Skin epidermis (tissue), 12 donors: ENCODE results near the gene GRAP.

Source experiments
- H3K27ac ChIP-seq, 21 experiments: fragments of 200-600 bp; sonication (generic) in 11 of 21; one replicate each; pipeline ENCODE4 v1.5.0; 2020; ENCODE audit warnings: mild to moderate bottlenecking in 3 of 21, inconsistent platforms in 2 of 21, moderate library complexity in 2 of 21
- H3K4me3 ChIP-seq, 7 experiments: fragments of 200-600 bp; sonication (generic) in 2 of 7; one replicate each; pipeline ENCODE4 v1.5.0; 2020; ENCODE audit warnings: inconsistent platforms in 2 of 7, mild to moderate bottlenecking in 2 of 7, moderate library complexity in 1 of 7

The GRAP gene

GRCh38 chr17:19005789-19006430 is 40.8 kb downstream of the GRAP start:
- H3K4me3 ChIP-seq, result no peak overlapping the region

DNA sequence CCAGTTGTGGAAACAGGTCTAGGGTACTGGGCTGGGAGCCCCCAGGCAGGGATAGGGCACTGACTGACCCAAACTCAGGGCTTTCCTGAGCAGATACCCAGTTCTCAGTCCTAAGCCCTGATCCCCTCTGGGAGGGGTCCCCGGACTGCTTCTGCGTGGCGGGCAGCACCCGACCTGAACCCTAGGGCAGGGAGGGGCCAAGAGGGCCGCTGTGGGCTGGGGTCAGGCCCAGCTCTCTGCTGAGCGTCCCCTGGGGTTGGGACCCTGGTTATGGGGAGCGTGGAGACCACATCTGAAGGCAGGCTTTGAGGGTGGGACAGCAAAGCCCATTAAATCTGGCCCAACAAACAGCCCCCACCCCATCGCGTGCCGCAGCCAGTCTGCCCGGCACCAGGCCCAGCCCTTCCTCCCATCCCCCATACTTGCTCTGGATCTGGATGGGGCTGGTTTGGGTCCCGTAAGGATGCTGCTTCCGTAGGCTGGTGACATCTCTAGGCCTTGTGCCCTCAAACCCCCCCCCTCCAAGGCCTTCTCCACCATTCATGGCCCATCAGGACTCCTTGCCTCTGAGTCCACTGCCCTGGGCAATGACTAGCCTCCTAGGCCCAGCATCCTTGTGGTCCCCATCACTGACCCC is 41.5 kb downstream of the GRAP start:
- peak overlapping the region in 6 of 7 experiments; percentile 35 to 66 (median 53) for H3K4me3 ChIP-seq
- peak overlapping the region in 20 of 21 experiments; percentile 42 to 93 (median 84) for H3K27ac ChIP-seq

More at GRCh38 chr17:19005789-19006430, 40.8 kb downstream of the GRAP start:
- H3K27ac ChIP-seq, result peak overlapping the region in 4 of 21 experiments; percentile 84 to 92 (median 86)

GRCh38 chr17:19004421-19005136 is 42.2 kb downstream of the GRAP start, which contains the start of gene FAM83G:
FAM83G (minus strand) TSS chr17:19004764; CDS start chr17:19004041, 723 bp downstream.
- Histone ChIP-seq H3K4me3 (peak within 1 kb of the TSS; percentile 35 to 66 (median 54)), H3K27ac (peak within 1 kb of the TSS; percentile 43 to 93 (median 85))

DNA sequence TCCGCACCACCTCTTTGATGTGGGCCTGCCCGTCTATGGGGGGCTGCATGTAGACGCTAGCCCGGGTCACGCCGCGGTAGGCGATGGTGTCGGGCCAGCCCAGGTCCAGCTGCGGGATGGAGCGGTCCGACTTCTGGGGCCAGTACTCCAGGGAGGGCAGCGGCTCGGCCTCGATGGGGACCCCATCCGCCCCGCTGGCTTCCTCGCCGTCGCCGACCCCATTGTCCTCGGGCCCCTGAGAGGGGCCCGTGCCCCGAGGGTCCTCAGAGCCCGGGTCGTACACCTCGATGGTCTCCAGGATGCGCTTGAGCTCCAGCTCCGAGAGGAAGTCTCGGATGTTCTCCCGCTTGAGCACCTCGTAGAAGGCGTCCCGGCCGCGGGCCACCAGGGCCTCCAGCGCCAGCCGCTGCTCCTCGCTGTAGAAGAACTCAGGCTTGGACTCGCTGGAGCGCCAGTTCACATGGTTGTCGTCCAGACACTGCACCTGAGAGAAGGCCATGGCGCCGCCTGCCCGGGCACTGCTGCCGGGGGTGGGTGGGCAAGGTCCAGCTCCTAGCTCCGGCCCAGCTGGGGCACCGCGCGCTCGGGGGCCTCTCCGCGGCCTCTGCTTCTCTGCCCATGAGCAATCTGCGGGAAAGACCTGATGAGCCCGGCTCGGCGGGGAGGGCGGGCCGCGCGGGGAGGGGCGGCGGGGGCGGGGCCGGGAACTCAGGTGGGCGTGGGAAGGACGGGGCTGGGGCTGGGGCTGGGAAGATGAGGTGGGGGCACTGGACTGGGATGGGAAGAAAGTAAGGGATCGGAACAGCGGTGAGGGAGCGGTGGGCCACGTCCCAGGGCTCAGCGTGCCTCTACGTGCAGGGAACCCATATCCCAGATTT is 43.0 kb downstream of the GRAP start:
- Histone ChIP-seq H3K27ac (peak overlapping the region; percentile 43 to 93 (median 84)), H3K4me3 (peak overlapping the region; percentile 35 to 66 (median 54))

DNA sequence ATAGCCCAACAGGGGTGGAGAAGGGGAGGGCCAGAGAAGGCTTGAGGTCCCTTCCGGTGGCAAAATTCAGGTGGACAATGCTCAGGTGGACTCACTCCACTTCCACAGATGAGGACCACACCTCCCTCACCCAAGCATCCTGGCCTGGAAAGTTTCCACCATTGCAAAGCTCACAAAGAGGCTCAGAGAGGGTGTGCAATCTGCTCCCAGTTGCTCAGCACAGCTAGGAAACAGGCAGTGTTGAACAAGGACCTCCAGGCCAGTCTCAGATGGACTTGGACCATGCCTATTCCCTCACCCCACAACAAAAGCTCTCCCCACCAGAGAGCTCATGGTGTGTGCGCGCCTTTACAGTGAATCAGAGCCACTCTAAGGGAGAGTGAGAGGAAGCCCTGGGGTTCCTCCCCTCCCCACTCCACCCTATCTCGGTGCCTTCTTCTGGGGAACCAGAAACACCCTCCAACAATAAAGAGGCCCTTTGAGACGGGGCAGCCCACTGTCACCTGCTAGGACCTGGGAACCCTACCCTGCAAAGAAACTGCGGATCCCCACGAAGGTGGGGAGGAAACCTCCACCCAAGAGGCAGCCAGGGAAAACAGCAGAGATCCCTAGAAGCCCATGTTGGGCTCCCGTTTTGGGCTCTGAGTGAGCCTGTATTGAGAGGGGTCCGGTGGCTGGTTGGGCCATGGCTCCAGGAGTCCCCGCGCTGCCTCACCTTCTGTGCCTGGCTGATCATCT is 43.8 kb downstream of the GRAP start:
- peak overlapping the region in 20 of 21 experiments; percentile 64 to 93 (median 84) for H3K27ac ChIP-seq
- peak overlapping the region; percentile 35 to 66 (median 54) for H3K4me3 ChIP-seq

DNA sequence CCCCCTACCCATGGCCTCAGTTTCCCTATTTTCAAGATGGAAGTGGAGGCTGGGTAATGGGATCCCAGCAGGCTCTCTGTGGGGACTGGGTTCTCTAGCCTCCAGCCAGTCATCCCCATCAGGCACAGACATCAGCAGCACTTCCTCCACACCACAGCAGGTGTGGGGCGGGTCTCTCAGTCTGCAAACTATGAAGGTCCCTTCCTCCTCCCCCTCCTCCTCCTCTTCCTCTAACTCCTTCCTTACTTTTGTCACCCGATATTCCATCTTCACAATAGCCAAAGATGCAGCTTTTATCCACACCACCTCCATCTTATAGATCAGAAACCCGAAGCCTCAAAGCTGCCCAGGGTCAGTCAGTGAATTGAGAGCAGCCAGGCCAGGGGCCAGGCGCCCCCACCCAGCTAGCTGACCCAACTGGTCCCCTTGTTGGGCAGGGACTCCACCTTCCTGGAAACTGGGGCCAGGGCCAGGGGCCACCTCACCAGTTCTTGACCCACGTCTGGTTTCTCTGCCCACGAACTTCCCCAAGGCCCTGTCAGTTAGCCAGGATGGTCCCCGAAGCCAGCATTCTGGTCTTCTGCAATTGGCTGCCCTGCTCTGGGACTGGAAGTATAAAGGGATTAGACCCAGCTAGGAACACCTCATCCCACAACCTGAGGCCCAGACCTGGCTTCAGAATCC is 44.7 kb downstream of the GRAP start:
- H3K4me3 ChIP-seq, result peak overlapping the region; percentile 35 to 66 (median 54)
- H3K27ac ChIP-seq, result peak overlapping the region in 19 of 21 experiments; percentile 50 to 93 (median 85)

DNA sequence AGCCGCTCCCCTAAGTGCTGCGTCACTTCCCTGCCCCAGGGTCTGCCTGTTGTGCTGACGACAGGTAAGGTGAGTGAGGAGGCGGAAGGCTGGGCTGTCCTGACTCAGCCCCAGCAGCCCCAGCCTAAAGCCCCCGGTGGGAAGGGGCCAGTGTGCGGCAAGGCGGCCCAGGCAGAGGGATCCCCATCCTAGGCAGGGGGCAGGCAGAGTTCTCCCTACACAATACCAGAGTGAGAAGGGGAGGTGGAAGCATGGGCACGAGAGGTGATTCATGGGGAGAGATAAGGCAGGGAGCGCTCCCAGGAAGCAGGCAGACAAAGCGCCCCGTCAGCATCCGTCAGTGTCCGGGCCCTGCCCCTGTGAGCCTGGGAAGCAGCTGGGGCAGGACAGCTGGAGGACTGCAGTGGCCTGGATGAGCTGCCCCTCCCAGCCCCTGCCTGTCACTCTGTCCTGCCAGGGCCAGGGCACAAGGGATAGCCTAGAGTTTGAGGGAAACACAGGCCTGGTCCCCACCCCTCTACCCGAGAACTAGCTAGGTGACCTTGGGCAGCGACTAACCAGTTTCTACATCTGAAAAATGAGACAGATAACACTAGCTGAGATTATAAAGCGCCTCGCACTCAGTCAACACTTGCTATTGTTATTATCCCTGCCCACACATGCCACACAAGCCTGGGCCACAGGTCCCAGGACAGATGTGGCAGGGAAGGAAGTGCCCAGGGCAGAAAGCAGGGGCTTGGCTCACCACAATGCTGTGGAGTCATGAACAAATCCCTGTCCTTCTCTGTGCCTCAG is 46.0 kb downstream of the GRAP start:
- Histone ChIP-seq H3K4me3 (peak overlapping the region; percentile 0 to 66 (median 54)), H3K27ac (peak overlapping the region in 20 of 21 experiments; percentile 53 to 93 (median 84))

GRCh38 chr17:18999911-19000310 is 46.8 kb downstream of the GRAP start:
- peak overlapping the region; percentile 31 to 93 (median 84) for H3K27ac ChIP-seq
- peak overlapping the region in 5 of 7 experiments; percentile 0 to 66 (median 54) for H3K4me3 ChIP-seq

DNA sequence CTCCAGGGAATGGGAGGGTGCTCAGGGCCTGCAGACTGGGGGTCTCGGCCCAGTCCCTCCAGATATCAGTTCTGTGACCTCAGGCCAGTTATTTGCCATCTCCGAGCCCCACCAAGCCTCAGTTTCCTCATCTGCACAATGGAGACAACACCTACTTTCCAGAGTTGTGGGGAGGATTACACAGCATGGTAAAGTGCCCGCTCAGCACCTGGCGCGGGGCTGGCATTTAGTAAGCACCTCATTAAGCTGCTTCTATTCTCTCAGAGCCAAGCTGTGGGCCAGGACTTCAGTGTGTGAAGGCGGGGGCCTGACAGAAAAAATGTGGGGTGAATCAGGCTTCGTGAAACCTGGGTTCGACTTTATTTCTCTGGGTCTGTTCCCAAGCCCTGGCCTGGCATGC is 47.4 kb downstream of the GRAP start:
- peak overlapping the region in 18 of 21 experiments; percentile 35 to 93 (median 84) for H3K27ac ChIP-seq
- H3K4me3 ChIP-seq, result peak overlapping the region in 4 of 7 experiments; percentile 4 to 66 (median 59)

- Histone ChIP-seq H3K27ac (peak overlapping the region in 6 of 21 experiments; percentile 35 to 93 (median 85)), H3K4me3 (no peak overlapping the region)
Measured at GRCh38 chr17:18997650-18998196, 49.0 kb downstream of the GRAP start.

DNA sequence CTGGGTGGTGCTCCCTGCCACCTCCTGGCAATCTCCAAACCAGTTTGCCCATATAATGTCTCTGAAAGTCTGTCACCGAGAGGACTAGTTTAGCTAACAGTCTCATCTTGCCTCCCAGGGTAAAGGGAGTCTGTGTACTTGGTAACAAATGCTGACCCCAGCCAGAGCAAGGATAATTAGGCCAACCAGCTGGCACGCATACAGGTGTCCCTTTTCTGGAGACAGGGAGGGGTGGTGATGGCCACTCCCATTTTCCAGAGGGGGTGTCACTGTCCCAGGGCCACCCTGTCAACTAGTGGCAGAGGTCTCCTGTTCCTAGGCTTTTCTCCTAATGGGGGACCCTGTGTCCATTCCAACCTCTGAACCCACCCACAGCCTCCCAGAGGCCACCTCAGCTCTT is 50.3 kb downstream of the GRAP start:
- Histone ChIP-seq H3K27ac (no peak overlapping the region), H3K4me3 (no peak overlapping the region)

GRCh38 chr17:18995220-18995619 is 51.5 kb downstream of the GRAP start:
- Histone ChIP-seq H3K4me3 (no peak overlapping the region), H3K27ac (no peak overlapping the region)

GRCh38 chr17:18994631-18995030 is 52.1 kb downstream of the GRAP start:
- Histone ChIP-seq H3K4me3 (no peak overlapping the region), H3K27ac (peak overlapping the region in 1 of 21 experiments; percentile 17)

DNA sequence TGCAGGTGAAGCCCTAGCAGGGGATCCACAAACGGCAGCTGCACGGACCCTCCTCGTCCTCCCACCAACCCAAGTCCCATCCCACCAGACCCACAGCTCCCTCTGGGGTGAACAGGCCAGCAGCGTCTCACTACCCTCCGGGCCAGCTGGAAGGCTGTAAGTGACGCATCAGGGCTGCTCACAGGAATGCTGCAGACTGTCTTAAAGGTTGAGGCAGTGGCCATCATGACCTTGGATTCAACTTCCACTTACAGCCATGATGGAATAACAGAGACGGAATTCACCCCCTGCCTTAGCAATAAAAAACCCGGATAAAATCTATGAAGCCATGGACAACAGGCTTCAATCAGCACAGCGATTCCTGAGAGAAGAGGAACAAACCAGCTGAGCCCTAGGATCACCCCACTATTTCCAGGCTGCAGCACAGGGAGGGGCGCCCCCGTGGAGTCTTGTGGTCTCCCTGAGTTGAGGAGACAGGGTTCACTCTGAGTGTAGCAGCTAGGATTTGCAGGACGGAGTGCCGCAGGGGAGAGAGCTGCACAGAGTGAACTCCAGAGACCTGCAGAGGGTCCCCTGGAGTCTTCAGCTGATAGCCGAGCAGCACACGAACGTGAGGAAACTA is 52.7 kb downstream of the GRAP start:
- peak overlapping the region in 4 of 21 experiments; percentile 17 to 51 (median 25) for H3K27ac ChIP-seq

GRCh38 chr17:18992454-18993130 is 54.2 kb downstream of the GRAP start:
- H3K4me3 ChIP-seq, result no peak overlapping the region
- peak overlapping the region in 9 of 21 experiments; percentile 4 to 65 (median 53) for H3K27ac ChIP-seq

More for the DNA sequence above, 52.7 kb downstream of the GRAP start:
- H3K4me3 ChIP-seq, result no peak overlapping the region
